ENCODE measurements around the gene ABHD12B. TPM values are rescaled to one million over a fixed set of nuclear protein-coding genes. Genes with fewer than 3 reads are reported as not detected.

ABHD12B gene
- total and polyA plus RNA-seq, 2 donors (not counting 3 experiments of a cell fraction or from before 2014, with no cell fraction given) = not detected

DNA sequence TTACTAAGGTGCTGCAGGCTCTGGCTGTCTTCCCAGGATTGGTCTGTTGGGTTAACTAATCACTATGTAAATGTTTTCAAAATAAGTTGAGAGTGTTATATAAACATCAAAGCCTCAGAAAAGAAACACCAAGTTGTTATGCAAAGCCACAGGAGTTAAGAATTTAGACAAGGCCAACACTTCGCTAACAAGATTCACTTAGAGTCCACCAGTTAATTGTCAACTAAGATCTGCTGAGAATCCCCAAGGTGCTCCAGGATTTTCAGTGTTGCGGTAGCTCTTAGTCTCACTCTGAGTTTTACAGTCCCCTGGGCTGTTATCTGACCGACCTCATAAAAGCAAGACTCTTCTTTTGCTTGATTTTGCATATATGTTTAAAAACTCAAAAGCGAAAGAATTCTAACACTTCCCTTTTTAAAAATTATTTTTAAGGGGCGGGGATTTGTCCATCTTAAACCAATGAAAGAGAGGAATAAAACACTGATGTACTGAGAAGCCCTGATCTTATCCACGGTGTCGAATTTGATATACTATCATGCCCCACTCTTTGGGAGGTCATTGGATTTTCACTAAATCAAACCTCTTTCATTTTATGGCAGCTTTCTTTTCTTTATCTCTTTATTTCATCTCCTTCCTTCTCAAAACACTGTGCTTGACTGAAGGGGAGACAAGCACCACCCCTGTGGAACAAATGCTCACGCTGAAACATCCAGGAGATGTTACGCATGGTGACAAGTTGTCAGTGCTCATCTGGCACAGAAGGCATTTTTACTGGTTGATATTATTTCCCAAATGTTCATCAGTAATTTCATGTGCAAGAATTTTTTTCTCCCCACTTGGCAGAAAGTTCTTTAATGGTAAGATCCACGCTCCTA lies 47.9 kb upstream of the ABHD12B start:
- H3K4me3 ChIP-seq (replicated peaks in 1 of 3; ENCODE audit: insufficient read depth in 1 of 3, low read depth in 1 of 3, low read length in 3 of 3) = no peak overlapping the region
- BruUV-seq (replicated peaks) = no TSS peak
- peaks cover 89% of the 10 kb centered on the region for H3K79me2 ChIP-seq (ENCODE audit: control insufficient read depth, insufficient read depth, low read length)
- no peak overlapping the region for H3K27ac ChIP-seq (ENCODE audit: insufficient read depth, low read depth, low read length)
- dilution Hi-C loops (cut with MboI; ENCODE audit: extremely low pct_ligation_motif_present, low sequenced_read_pairs) (no loop called here), intact Hi-C loops (cut with micrococcal nuclease) (no loop called here)
- peaks cover 3% of the 10 kb centered on the region for H3K4me1 ChIP-seq (ENCODE audit: control insufficient read depth, extremely low read depth, insufficient read depth, low read length)
- H3K9me3 ChIP-seq (replicated peaks; ENCODE audit: control insufficient read depth, insufficient read depth, low read length) = no peaks in the 10 kb centered on the region
- H2AFZ ChIP-seq (ENCODE audit: low read depth, low read length) = no peak overlapping the region
- no peak for FAIRE-seq
- no peaks in the 10 kb centered on the region for H3K27me3 ChIP-seq (ENCODE audit: control insufficient read depth in 2 of 2, insufficient read depth in 2 of 2, low read length in 2 of 2)
- H4K20me1 ChIP-seq (replicated peaks; ENCODE audit: control insufficient read depth, extremely low read depth, insufficient read depth, low read length) = peaks cover 9% of the 10 kb centered on the region
- H3K9me1 ChIP-seq (replicated peaks; ENCODE audit: control insufficient read depth, extremely low read depth, insufficient read depth, low read length) = no peaks in the 10 kb centered on the region
- POLR2A ChIA-PET = no interaction called here
- TF ChIP-seq, protein P1, sequence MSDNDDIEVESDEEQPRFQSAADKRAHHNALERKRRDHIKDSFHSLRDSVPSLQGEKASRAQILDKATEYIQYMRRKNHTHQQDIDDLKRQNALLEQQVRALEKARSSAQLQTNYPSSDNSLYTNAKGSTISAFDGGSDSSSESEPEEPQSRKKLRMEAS (IDR thresholded peaks at IDR 0.05; ENCODE audit: insufficient read depth, insufficient read length) = no peak
- TF ChIP-seq MYC (IDR thresholded peaks at IDR 0.05; ENCODE audit: low read depth, low read length) = no peak
- no peak for TF ChIP-seq EZH2 (IDR thresholded peaks at IDR 0.05; ENCODE audit: borderline replicate concordance, low read depth, low read length, severe bottlenecking)
- no peak for TF ChIP-seq POLR2A (IDR thresholded peaks at IDR 0.05; ENCODE audit: low read depth, low read length)
- no peak for TF ChIP-seq JUN (IDR thresholded peaks at IDR 0.05; ENCODE audit: borderline replicate concordance, insufficient read depth, insufficient read length, low read depth)
- no peak for TF ChIP-seq GATA2 (IDR thresholded peaks at IDR 0.05; ENCODE audit: insufficient read depth, insufficient read length, low read depth, low read length)
- TF ChIP-seq FOS (IDR thresholded peaks at IDR 0.05; ENCODE audit: borderline replicate concordance, insufficient read depth, low read length) = no peak
- TF ChIP-seq POLR2AphosphoS5 (IDR thresholded peaks at IDR 0.05; ENCODE audit: insufficient read depth, low read depth, low read length) = no peak
- TF ChIP-seq, protein P2, sequence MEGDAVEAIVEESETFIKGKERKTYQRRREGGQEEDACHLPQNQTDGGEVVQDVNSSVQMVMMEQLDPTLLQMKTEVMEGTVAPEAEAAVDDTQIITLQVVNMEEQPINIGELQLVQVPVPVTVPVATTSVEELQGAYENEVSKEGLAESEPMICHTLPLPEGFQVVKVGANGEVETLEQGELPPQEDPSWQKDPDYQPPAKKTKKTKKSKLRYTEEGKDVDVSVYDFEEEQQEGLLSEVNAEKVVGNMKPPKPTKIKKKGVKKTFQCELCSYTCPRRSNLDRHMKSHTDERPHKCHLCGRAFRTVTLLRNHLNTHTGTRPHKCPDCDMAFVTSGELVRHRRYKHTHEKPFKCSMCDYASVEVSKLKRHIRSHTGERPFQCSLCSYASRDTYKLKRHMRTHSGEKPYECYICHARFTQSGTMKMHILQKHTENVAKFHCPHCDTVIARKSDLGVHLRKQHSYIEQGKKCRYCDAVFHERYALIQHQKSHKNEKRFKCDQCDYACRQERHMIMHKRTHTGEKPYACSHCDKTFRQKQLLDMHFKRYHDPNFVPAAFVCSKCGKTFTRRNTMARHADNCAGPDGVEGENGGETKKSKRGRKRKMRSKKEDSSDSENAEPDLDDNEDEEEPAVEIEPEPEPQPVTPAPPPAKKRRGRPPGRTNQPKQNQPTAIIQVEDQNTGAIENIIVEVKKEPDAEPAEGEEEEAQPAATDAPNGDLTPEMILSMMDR (IDR thresholded peaks at IDR 0.05; ENCODE audit: extremely low read depth in 1 of 2, insufficient read depth in 1 of 2, low read depth in 1 of 2, low read length in 2 of 2) = no peak
- DNase-seq (ENCODE audit: low read depth, low spot score) = no peak
- CTCF ChIA-PET = interaction anchor here (0.9 to 1.7 kb wide), 5 partner anchors 11 to 47 kb away, joined by 3 to 6 read pairs (median 4); no protein-coding TSS in a partner anchor
- no peak overlapping the region for H3K9ac ChIP-seq (replicated peaks; ENCODE audit: extremely low read depth, insufficient read depth, low read length)
- no peak overlapping the region for H3K4me2 ChIP-seq (ENCODE audit: insufficient read depth, low read length)
- peaks cover 0 to 2% of the 10 kb centered on the region in 2 experiments for H3K36me3 ChIP-seq (ENCODE audit: control insufficient read depth in 2 of 2, extremely low read depth in 1 of 2, insufficient read depth in 2 of 2, low read length in 2 of 2)
